Skeletal muscle tissue (tissue), 4 donors: Measurements from ENCODE around the gene C1QB. TPM values are rescaled to one million over a fixed set of nuclear protein-coding genes. Genes with fewer than 3 reads are reported as not detected.
"Not testable (repeated sequence)": the region's sequence is repeated elsewhere in the genome, so short reads cannot be mapped to it uniquely, and the experiment has no call there.

Source experiments
- H3K27ac ChIP-seq: one replicate; pipeline ENCODE4 v1.7.0; 2013; ENCODE audit warnings: mild to moderate bottlenecking, low read depth, low read length, inconsistent platforms
- H3K27me3 ChIP-seq, 3 donors: one replicate each; pipeline ENCODE4 v1.7.0; 2013; ENCODE audit warnings: low read length in 3 of 3; ENCODE audit not compliant: control insufficient read depth in 3 of 3, insufficient read depth in 3 of 3
- H3K36me3 ChIP-seq, 3 donors: one replicate each; pipeline ENCODE4 v1.7.0; 2013; ENCODE audit warnings: low read length in 3 of 3; ENCODE audit not compliant: control insufficient read depth in 3 of 3, insufficient read depth in 3 of 3
- H3K4me1 ChIP-seq, 3 donors: one replicate each; pipeline ENCODE4 v1.7.0; 2013; ENCODE audit warnings: low read length in 3 of 3, mild to moderate bottlenecking in 3 of 3; ENCODE audit not compliant: control insufficient read depth in 3 of 3, insufficient read depth in 3 of 3
- H3K4me3 ChIP-seq, 3 donors: one replicate each; pipeline ENCODE4 v1.7.0; 2013; ENCODE audit warnings: low read length in 3 of 3
- H3K9ac ChIP-seq, 3 donors: one replicate each; pipeline ENCODE4 v1.7.0; 2013; ENCODE audit warnings: low read length in 3 of 3, mild to moderate bottlenecking in 3 of 3, moderate library complexity in 2 of 3, low read depth in 1 of 3
- H3K9me3 ChIP-seq, 3 donors: one replicate each; pipeline ENCODE4 v1.7.0; 2013; ENCODE audit warnings: low read length in 3 of 3; ENCODE audit not compliant: control insufficient read depth in 3 of 3
- total RNA-seq: library from RNA; depleted of rRNA; stranded (reverse); fragments of >200 nt; gene quantifications from one replicate; pipeline ENCODE4 v1.2.3, GENCODE V29; 2014
- donor health status: Osteomylitis.

Gene C1QB
- total RNA-seq, 1 donor from 2014 or later = 18.3 TPM

DNA sequence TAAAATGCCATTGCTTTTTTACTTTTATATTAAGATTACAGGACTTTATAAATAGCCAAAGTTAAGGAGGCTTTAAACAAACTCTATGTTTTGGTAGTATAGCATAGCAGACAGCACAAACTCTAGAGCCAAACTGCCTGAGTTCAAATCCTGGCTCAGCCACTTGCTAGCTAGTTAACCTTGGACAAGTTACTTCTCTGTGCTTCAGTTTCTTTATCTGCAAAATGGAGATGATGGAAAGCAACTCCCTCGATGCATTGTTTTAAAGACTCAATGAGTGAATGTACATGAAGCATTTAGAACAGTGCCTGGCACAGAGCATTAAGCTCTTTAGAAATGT lies 21.3 kb downstream of the C1QB start:
- peaks cover 56 to 69% (median 58%) of the 10 kb centered on the region in 3 donors for H3K27me3 ChIP-seq
- H3K4me1 ChIP-seq = no peaks in the 10 kb centered on the region

DNA sequence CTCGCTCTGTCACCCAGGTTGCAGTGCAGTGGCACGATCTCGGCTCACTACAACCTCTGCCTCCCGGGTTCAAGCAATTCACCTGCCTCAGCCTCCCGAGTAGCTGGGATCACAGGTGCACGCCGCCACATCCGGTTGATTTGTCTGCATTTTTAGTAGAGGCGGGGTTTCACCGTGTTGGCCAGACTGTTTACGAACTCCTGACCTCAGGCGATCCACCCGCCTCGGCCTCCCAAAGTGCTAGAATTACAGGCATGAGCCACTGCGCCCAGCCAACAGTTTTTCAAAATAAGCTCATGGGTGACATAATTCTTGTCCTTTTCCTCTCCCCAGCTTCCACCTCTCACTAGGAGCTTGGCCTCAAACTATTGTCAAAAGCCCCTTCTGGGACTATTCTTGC lies 23.1 kb downstream of the C1QB start:
- not testable (repeated sequence) for H3K4me3 ChIP-seq, H3K9ac ChIP-seq, H3K36me3 ChIP-seq, H3K9me3 ChIP-seq, H3K27ac ChIP-seq, H3K4me1 ChIP-seq
- H3K27me3 ChIP-seq = peaks cover 46 to 60% (median 52%) of the 10 kb centered on the region in 3 donors

More for the DNA sequence above, 21.3 kb downstream of the C1QB start:
- no peak overlapping the region for H3K9ac ChIP-seq
- no peak overlapping the region for H3K4me3 ChIP-seq
- H3K27ac ChIP-seq = no peak overlapping the region
- no peaks in the 10 kb centered on the region for H3K9me3 ChIP-seq
- H3K36me3 ChIP-seq = no peaks in the 10 kb centered on the region

DNA sequence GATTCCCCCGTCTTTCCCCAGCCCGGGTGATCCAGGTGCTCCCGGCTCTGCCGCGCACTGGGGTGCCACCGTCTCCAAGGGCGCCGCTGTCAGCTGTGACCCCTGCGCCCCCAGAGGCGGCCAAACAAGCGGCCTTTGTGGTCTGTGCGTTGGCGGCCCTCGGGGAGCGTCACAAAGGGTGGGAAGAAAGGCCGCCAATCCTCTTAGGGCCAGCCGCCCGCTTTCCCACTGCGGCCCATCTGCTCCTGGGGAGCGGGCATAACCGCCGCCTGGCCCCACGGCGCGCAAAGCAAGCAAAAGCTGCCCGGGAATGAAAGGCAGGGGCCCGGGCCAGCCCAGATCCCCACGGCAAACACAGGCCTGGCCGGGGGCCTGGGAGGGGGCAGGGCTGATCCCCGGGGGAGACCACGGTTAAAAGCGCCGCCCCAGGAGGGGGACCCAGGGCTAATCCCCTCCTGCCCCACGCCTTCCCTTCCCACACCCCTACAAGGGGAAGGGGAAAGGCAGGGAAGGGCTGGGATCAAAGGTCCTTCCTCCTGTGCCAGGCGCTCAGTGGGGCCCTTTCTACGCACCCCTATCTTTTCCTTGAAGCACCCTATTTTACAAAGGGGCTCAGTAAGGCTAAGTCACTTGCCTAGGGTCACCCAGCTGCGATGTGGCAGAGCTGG lies 24.0 kb downstream of the C1QB start:
- no peaks in the 10 kb centered on the region for H3K4me1 ChIP-seq
- H3K9ac ChIP-seq = no peak overlapping the region
- no peak overlapping the region for H3K4me3 ChIP-seq
- H3K27ac ChIP-seq = no peak overlapping the region
- H3K36me3 ChIP-seq = no peaks in the 10 kb centered on the region
- peaks cover 39 to 51% (median 43%) of the 10 kb centered on the region in 3 donors for H3K27me3 ChIP-seq
- H3K9me3 ChIP-seq = no peaks in the 10 kb centered on the region

DNA sequence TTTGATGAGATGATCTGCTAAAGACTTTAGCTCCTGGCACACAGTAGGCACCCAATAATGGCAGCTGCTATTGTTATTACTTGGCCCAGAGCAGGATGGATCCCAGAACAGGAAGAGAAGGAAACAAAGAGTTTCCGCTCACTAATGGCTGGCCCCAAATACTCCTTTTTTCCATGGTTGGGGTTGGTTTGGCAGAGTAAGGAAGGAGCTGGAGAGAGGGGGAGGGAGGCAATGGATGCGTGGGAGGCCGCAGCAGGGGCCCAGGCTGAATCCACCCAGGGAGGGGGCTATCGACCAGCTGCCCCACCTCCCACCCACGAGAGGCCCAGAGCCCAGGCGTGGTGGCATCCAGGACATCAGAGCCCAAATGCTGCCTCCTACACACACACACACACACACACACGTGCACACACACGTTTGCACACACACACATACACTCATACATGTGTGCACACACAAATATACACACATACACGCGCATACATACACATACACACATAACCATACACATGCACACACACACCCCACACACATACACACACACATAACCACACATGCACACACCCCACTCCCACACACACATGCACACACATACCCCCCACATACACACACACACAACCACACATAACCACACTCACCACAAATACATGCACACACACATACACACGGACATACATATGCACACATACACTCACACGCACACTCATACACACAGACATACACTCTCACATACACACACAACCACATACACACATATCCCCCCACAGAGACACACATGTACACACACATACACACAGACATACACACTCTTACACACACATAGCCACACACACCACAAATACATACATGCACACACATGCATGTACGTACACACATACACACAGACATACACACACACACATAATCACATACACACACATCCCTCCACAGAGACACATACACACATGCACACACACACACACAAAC lies 25.2 kb downstream of the C1QB start:
- H3K9ac ChIP-seq = no peak overlapping the region
- no peaks in the 10 kb centered on the region for H3K36me3 ChIP-seq
- no peaks in the 10 kb centered on the region for H3K9me3 ChIP-seq
- no peak overlapping the region for H3K27ac ChIP-seq
- H3K27me3 ChIP-seq = peaks cover 31 to 40% (median 37%) of the 10 kb centered on the region in 3 donors
- H3K4me1 ChIP-seq = no peaks in the 10 kb centered on the region
- H3K4me3 ChIP-seq = no peak overlapping the region

DNA sequence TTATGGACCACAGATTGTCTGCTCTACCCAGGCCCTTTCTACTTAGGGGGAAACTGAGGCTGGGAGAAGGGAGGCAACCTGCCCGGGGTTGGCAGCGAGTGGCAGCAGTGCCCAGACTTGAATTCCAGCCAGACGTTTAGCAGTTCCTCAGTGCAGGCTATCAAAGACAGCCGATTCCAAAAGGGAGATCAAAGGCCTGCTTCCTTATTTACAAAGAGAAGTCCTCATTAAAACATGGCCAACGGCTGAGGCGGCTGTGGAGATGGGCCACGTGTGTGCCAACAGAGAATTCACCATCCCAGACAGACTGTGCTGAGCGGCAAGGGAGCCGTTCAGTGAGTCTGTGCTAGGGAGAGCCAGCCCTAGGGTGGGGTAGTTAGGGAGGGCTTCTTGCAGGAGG lies 27.7 kb downstream of the C1QB start:
- H3K9ac ChIP-seq = no peak overlapping the region
- no peaks in the 10 kb centered on the region for H3K36me3 ChIP-seq
- H3K9me3 ChIP-seq = no peaks in the 10 kb centered on the region
- no peak overlapping the region for H3K4me3 ChIP-seq
- no peaks in the 10 kb centered on the region for H3K4me1 ChIP-seq
- no peak overlapping the region for H3K27ac ChIP-seq
- peaks cover 30 to 37% (median 36%) of the 10 kb centered on the region in 3 donors for H3K27me3 ChIP-seq

- peaks cover 35 to 41% (median 38%) of the 10 kb centered on the region in 3 donors for H3K27me3 ChIP-seq
- no peak overlapping the region for H3K9ac ChIP-seq
- H3K4me3 ChIP-seq = no peak overlapping the region
- H3K4me1 ChIP-seq = no peaks in the 10 kb centered on the region
- no peaks in the 10 kb centered on the region for H3K36me3 ChIP-seq
- H3K27ac ChIP-seq = no peak overlapping the region
- no peaks in the 10 kb centered on the region for H3K9me3 ChIP-seq
These were observed 28.7 kb downstream of the C1QB start for GRCh38 chr1:22681556-22682276.

DNA sequence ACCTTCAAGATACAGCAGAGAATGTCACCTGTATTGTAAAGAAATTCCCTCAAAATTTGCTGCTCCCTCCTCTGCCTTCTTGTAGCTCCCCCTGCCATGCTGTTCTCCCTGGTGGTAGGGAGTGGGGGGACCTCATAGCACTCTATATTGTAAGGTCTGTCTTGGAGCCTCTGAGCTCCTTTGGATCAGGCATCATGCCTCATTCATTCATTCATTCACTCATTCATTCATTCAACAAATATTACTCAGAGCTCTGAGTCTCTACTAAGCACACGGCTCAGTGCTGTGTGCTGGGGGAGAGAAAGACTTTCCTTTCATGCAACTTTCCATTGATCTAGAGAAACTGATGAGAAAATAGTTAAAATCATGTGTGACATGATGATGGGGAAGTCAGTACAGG lies 30.5 kb downstream of the C1QB start:
- no peaks in the 10 kb centered on the region for H3K36me3 ChIP-seq
- peaks cover 27 to 36% (median 31%) of the 10 kb centered on the region in 3 donors for H3K27me3 ChIP-seq
- H3K4me3 ChIP-seq = no peak overlapping the region
- H3K4me1 ChIP-seq = no peaks in the 10 kb centered on the region
- H3K27ac ChIP-seq = no peak overlapping the region
- H3K9me3 ChIP-seq = no peaks in the 10 kb centered on the region
- no peak overlapping the region for H3K9ac ChIP-seq

DNA sequence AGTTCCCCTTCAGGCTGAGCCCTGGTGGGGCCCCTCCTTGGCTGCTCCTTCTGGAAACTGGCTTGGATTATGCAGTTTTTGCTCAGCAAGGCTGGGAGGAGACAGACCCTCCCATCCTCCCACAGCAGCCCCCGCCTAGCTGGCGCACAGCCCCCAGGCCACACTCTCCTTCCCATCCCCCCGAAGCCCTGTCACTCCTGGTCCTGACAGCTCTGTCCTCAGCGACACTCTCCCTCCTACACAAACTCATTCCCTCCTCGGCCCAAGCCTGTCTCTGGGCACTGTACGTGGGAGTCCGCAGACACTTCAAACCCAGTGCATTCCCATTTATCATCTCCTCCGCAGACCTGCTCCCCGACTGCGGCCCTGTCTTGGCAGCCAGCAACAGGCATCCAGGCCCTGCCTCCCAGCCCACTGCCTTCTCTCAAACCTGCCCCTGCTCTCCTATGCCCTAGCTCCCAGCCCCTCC lies 32.6 kb downstream of the C1QB start:
- Histone ChIP-seq H3K4me3 (no peak overlapping the region), H3K9me3 (no peaks in the 10 kb centered on the region), H3K36me3 (no peaks in the 10 kb centered on the region), H3K9ac (no peak overlapping the region), H3K4me1 (no peaks in the 10 kb centered on the region), H3K27me3 (peaks cover 23 to 40% (median 26%) of the 10 kb centered on the region in 3 donors), H3K27ac (no peak overlapping the region)

DNA sequence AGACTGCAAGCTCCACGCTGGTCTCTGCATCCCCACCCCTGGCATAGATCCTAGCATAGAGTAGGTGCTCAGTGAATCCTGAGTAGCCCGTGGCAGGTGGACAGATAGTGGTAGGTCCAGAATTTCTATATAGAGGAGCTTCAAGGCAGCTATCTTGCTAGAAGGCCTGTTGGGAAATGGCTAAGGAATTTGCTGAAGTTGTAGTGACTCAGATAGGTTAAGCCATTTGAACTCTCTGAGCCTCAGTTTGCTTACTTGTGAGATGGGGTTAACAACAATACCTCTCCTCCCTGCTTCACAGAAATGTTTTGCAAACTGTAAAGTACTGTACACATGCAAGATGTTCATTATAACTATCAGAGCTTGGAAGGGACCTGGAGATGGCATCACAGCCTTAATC lies 34.2 kb downstream of the C1QB start:
- H3K36me3 ChIP-seq = no peaks in the 10 kb centered on the region
- peaks cover 23 to 37% (median 25%) of the 10 kb centered on the region in 3 donors for H3K27me3 ChIP-seq
- H3K9me3 ChIP-seq = no peaks in the 10 kb centered on the region
- no peaks in the 10 kb centered on the region for H3K4me1 ChIP-seq
- no peak overlapping the region for H3K27ac ChIP-seq
- H3K4me3 ChIP-seq = no peak overlapping the region
- no peak overlapping the region for H3K9ac ChIP-seq
